PC-3 (cell line): Measurements from ENCODE around the gene TBC1D16. TPM values are rescaled to one million over a fixed set of nuclear protein-coding genes. Genes with fewer than 3 reads are reported as not detected.

Experiments
- ATAC-seq: fragments of 200-7000 bp; cut with Tn5 transposase; 2 replicates; pipeline ENCODE4 v1.9.1; 2020; ENCODE audit warnings: mild to moderate bottlenecking, moderate library complexity
- BruUV-seq: library from RNA; stranded (reverse); fragments of 400-500 nt; replicated peaks from 2 replicates; lab custom pipeline; 2021; lab: Mats Ljungman, UMichigan
- CTCF ChIA-PET: fragments of 300-600 bp; sonication (Branson Sonifier 250); formaldehyde crosslinking; loops from one replicate; lab custom pipeline; 2022; ENCODE audit warnings: antibody characterized with exemption; lab: Charles Lee
- POLR2A ChIA-PET: fragments of 300-600 bp; sonication (Branson Sonifier 250); formaldehyde crosslinking; loops from one replicate; lab custom pipeline; 2022; ENCODE audit warnings: antibody characterized with exemption; ENCODE audit not compliant: unreplicated experiment; lab: Charles Lee
- DNase-seq: peaks from one replicate; pipeline ENCODE4 v3.0.0-alpha.2; 2015
- H2AFZ ChIP-seq: fragments of 300-600 bp; sonication (generic); 2 replicates; pipeline ENCODE4 v1.6.0; 2016; ENCODE audit warnings: antibody characterized with exemption, low read length
- H3F3A ChIP-seq: fragments of 300-600 bp; sonication (generic); one replicate; pipeline ENCODE4 v1.6.0; 2017; ENCODE audit warnings: antibody characterized with exemption, low read length, control low read depth, mild to moderate bottlenecking; ENCODE audit not compliant: unreplicated experiment
- H3K27ac ChIP-seq: fragments of 300-600 bp; sonication (generic); 2 replicates; pipeline ENCODE4 v1.5.1; 2016; ENCODE audit warnings: mild to moderate bottlenecking, low read length
- H3K27me3 ChIP-seq: fragments of 300-600 bp; sonication (generic); 2 replicates; pipeline ENCODE4 v1.6.1; 2016; ENCODE audit warnings: low read length, mixed read lengths
- H3K36me3 ChIP-seq: fragments of 300-600 bp; sonication (generic); 2 replicates; pipeline ENCODE4 v1.6.1; 2016; ENCODE audit warnings: low read depth, mixed run types, low read length, mixed read lengths
- H3K4me1 ChIP-seq: fragments of 300-600 bp; sonication (generic); 2 replicates; pipeline ENCODE4 v1.5.1; 2016; ENCODE audit warnings: low read length; ENCODE audit not compliant: insufficient read depth
- H3K4me2 ChIP-seq: fragments of 300-600 bp; sonication (generic); 2 replicates; pipeline ENCODE4 v1.6.0; 2016; ENCODE audit warnings: low read length
- H3K4me3 ChIP-seq: fragments of 300-600 bp; sonication (generic); 2 replicates; pipeline ENCODE4 v1.5.1; 2016; ENCODE audit warnings: mild to moderate bottlenecking, low read length, mixed read lengths
- H3K79me2 ChIP-seq: fragments of 300-600 bp; sonication (generic); 2 replicates; pipeline ENCODE4 v1.6.1; 2017; ENCODE audit warnings: low read length, mixed read lengths
- H3K9ac ChIP-seq: fragments of 300-600 bp; sonication (generic); 2 replicates; pipeline ENCODE4 v1.6.0; 2016; ENCODE audit warnings: mild to moderate bottlenecking, low read length
- H3K9me2 ChIP-seq: fragments of 300-600 bp; sonication (generic); replicated peaks from 2 replicates; pipeline ENCODE4 v1.6.1; 2016; ENCODE audit warnings: mixed run types, low read length, mixed read lengths
- H3K9me3 ChIP-seq: fragments of 300-600 bp; sonication (generic); 2 replicates; pipeline ENCODE4 v1.6.1; 2016; ENCODE audit warnings: low read length, mixed read lengths
- H4K20me1 ChIP-seq: fragments of 300-600 bp; sonication (generic); 2 replicates; pipeline ENCODE4 v1.6.1; 2016; ENCODE audit warnings: low read length, mixed read lengths
- EZH2 ChIP-seq: fragments of 300-600 bp; sonication (generic); IDR thresholded peaks from one replicate; pipeline ENCODE4 v1.6.1; 2017; ENCODE audit warnings: antibody characterized with exemption, mild to moderate bottlenecking, low read length; ENCODE audit not compliant: unreplicated experiment
- EZH2phosphoT487 ChIP-seq: fragments of 300-600 bp; sonication (generic); IDR thresholded peaks from 2 replicates; pipeline ENCODE4 v1.6.1; 2018; ENCODE audit warnings: mild to moderate bottlenecking, antibody characterized with exemption, low read length, borderline replicate concordance
- intact Hi-C: fragments of 100-400 bp; cut with micrococcal nuclease; formaldehyde crosslinking; loops from 2 replicates; pipeline ENCODE4 v1.9.0; 2023
- total RNA-seq: library from RNA; depleted of rRNA; stranded (reverse); fragments of >200 nt; gene quantifications from 2 replicates; pipeline ENCODE4 v1.2.3, GENCODE V29; 2014
- TF ChIP-seq, protein P1 (sequence below): fragments of 300-600 bp; sonication (generic); conservative IDR thresholded peaks from 2 replicates; pipeline ENCODE4 v1.5.1; 2017; ENCODE audit warnings: antibody characterized with exemption, low read depth, mild to moderate bottlenecking, low read length

Gene TBC1D16
- total RNA-seq, 1 experiment from 2014 or later = 23.7 TPM

- ATAC-seq (no peak), DNase-seq (no peak)
- Histone ChIP-seq H3K36me3 (no peaks in the 10 kb centered on the region), H3K9ac (no peak overlapping the region), H3K27me3 (no peaks in the 10 kb centered on the region), H3K9me2 (no peaks in the 10 kb centered on the region), H3K4me1 (no peaks in the 10 kb centered on the region), H2AFZ (no peak overlapping the region), H3K4me3 (no peak overlapping the region), H3K4me2 (no peak overlapping the region), H3K9me3 (no peaks in the 10 kb centered on the region), H3K27ac (no peak overlapping the region), H3K79me2 (no peaks in the 10 kb centered on the region), H3F3A (no peaks in the 10 kb centered on the region), H4K20me1 (no peaks in the 10 kb centered on the region)
- ChIA-PET CTCF (no interaction called here), POLR2A (no interaction called here)
- no TSS peak for BruUV-seq
- intact Hi-C loops = no loop called here
- TF ChIP-seq EZH2 (no peak), EZH2phosphoT487 (no peak)
- TF ChIP-seq, protein P1, sequence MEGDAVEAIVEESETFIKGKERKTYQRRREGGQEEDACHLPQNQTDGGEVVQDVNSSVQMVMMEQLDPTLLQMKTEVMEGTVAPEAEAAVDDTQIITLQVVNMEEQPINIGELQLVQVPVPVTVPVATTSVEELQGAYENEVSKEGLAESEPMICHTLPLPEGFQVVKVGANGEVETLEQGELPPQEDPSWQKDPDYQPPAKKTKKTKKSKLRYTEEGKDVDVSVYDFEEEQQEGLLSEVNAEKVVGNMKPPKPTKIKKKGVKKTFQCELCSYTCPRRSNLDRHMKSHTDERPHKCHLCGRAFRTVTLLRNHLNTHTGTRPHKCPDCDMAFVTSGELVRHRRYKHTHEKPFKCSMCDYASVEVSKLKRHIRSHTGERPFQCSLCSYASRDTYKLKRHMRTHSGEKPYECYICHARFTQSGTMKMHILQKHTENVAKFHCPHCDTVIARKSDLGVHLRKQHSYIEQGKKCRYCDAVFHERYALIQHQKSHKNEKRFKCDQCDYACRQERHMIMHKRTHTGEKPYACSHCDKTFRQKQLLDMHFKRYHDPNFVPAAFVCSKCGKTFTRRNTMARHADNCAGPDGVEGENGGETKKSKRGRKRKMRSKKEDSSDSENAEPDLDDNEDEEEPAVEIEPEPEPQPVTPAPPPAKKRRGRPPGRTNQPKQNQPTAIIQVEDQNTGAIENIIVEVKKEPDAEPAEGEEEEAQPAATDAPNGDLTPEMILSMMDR = no peak
Measured at GRCh38 chr17:79954281-79955166, 81.1 kb downstream of the TBC1D16 start.

DNA sequence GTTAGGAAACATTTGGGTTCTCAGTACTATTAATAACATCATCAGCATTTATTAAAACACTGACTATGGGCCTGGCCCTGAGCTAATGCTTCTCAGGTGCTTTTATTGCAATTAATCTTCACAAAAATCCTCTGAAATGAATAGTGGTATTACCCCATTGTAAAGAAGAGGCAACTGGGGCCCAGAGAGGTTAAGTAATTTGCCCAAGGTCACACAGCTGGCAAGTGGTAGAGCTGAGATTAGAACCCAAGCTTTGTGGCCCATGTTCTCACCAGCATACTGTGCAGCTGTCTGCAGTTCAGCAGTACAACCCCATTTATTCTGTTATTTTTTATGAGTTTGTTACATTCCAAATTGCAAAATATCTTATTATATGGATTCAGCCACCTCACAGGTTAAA, 82.3 kb downstream of the TBC1D16 start:
- intact Hi-C loops = no loop called here
- CTCF ChIA-PET = no interaction called here

More for the DNA sequence above, 82.3 kb downstream of the TBC1D16 start:
- H3K9ac ChIP-seq = no peak overlapping the region
- no peaks in the 10 kb centered on the region for H3F3A ChIP-seq
- no peaks in the 10 kb centered on the region for H3K9me3 ChIP-seq
- DNase-seq (no peak), ATAC-seq (no peak)
- TF ChIP-seq EZH2phosphoT487 (no peak), EZH2 (no peak)
- TF ChIP-seq, protein P1 = no peak
- H3K27ac ChIP-seq = no peak overlapping the region
- H3K4me3 ChIP-seq = no peak overlapping the region
- no peaks in the 10 kb centered on the region for H3K27me3 ChIP-seq
- H3K4me1 ChIP-seq = no peaks in the 10 kb centered on the region
- no peaks in the 10 kb centered on the region for H3K36me3 ChIP-seq
- H2AFZ ChIP-seq = no peak overlapping the region
- no peak overlapping the region for H3K4me2 ChIP-seq
- no TSS peak for BruUV-seq
- no peaks in the 10 kb centered on the region for H3K79me2 ChIP-seq
- POLR2A ChIA-PET = no interaction called here
- H3K9me2 ChIP-seq = no peaks in the 10 kb centered on the region
- H4K20me1 ChIP-seq = no peaks in the 10 kb centered on the region
